Activated gamma-delta T cell (primary cell): Measurements from ENCODE around the gene FUT4.
"Not testable (repeated sequence)": the region's sequence is repeated elsewhere in the genome, so short reads cannot be mapped to it uniquely, and the experiment has no call there.

Experiments used
- DNase-seq: peaks from one replicate; lab custom pipeline; 2025; lab: John Stamatoyannopoulos, UW
- total RNA-seq, 2 donors: gene quantifications; one replicate each; lab custom pipeline; 2026; lab: John Stamatoyannopoulos, UW

The FUT4 gene, protein sequence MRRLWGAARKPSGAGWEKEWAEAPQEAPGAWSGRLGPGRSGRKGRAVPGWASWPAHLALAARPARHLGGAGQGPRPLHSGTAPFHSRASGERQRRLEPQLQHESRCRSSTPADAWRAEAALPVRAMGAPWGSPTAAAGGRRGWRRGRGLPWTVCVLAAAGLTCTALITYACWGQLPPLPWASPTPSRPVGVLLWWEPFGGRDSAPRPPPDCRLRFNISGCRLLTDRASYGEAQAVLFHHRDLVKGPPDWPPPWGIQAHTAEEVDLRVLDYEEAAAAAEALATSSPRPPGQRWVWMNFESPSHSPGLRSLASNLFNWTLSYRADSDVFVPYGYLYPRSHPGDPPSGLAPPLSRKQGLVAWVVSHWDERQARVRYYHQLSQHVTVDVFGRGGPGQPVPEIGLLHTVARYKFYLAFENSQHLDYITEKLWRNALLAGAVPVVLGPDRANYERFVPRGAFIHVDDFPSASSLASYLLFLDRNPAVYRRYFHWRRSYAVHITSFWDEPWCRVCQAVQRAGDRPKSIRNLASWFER
- 22.0 to 22.2 reads per million in 2 donors for total RNA-seq

DNA sequence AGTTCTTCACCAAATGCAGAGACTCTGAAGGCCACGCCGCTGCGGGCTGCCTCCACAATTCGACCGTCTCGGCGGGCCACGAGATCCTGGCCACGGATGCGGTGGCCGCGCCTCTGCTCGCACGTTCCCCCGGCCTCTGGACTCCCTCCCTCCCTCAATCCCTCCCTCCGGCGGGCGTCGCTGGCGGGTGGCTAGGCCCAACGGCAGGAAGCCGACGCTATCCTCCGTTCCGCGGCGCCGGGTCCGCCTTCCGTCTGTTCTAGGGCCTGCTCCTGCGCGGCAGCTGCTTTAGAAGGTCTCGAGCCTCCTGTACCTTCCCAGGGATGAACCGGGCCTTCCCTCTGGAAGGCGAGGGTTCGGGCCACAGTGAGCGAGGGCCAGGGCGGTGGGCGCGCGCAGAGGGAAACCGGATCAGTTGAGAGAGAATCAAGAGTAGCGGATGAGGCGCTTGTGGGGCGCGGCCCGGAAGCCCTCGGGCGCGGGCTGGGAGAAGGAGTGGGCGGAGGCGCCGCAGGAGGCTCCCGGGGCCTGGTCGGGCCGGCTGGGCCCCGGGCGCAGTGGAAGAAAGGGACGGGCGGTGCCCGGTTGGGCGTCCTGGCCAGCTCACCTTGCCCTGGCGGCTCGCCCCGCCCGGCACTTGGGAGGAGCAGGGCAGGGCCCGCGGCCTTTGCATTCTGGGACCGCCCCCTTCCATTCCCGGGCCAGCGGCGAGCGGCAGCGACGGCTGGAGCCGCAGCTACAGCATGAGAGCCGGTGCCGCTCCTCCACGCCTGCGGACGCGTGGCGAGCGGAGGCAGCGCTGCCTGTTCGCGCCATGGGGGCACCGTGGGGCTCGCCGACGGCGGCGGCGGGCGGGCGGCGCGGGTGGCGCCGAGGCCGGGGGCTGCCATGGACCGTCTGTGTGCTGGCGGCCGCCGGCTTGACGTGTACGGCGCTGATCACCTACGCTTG, at the start of gene FUT4:
Gene FUT4 (plus strand): TSS at position 227 of the 951 bp plus-strand sequence. CDS start 213 bp downstream, at position 440.
- peak; percentile 48 for DNase-seq

DNA sequence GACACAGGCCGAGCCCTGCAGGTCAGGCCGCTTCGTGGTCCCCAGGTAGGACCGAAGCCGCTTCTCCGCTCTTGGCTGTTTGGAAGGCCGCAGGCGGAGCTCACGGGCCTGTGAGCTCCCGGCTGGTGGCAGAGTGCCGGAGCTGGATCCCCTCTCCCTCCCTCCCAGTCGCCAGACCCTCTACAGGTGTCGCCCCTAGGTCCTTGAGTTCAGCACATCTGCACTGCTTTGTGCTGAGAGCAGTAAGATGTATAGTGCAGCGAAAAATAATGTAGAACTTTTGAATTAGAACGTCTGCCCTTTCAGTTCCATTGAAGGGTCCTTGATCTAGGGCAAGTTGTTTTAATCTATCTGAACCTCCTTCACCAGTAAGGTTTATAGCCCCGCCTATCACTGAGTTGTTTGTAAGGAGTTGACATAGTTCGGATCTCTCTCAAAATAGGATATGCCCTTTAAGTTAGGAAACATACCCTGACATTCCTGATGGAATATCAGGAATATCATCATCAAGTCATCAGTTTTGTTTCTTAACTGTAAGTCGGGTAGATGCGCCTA, 49.5 kb upstream of the FUT4 start:
- DNase-seq, result peak; percentile 39

GRCh38 chr11:94500181-94500580, 43.5 kb upstream of the FUT4 start:
- no peak for DNase-seq

- no peak for DNase-seq
These were observed 42.2 kb upstream of the FUT4 start for GRCh38 chr11:94501522-94501921.

DNA sequence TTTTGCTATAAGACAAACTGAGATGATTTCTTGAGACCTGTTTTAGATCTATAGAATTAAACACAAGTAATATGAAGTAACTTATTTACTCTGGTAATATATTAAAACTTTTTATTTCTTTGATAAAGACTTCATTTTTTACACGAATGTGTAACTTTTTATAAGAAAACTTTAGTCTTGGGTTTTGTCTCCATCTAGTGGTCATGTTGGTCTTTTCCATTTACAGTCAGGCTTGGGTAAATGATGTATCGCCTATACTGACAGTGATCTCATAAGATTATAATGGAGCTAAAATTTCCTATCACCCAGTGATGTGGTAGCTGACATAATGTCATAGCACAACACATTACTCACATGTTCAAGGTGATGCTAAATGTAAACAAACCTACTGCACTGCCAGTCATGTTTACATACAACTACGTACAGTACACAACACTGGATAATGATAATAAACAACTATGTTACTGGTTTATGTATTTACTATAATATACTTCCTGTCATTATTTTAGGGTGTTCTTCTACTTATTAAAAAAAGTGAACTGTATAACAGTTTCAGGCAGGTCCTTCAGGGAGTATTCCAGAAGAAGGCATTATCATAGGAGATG, 38.9 kb upstream of the FUT4 start:
- no peak for DNase-seq

- not testable (repeated sequence) for DNase-seq
These were observed 37.2 kb upstream of the FUT4 start for GRCh38 chr11:94506513-94506912.

DNA sequence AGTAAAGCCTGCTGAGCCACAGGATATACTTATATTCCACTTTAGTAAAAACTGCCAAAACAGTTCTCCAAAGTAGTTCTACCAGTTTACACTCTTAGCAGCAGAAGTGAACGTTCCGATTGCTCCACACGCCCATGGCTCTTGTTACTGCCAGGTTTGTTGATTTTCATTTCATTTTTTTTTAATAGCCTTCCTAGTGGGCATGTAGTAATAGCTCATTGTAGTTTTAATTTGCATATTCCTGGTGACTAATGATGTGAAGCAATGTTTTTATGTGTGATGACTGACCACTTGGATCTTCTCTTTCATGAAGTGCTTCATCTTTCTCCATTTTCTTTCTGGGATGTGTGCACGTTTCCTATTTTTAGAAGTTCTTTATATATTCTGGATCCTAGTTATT, 36.2 kb upstream of the FUT4 start:
- no peak for DNase-seq

- peak; percentile 34 for DNase-seq
These were observed 31.6 kb upstream of the FUT4 start, which contains the start of gene C11orf97 for GRCh38 chr11:94511932-94512781. Gene C11orf97 (plus strand): TSS chr11:94512461. CDS start chr11:94512529, 68 bp downstream.

DNA sequence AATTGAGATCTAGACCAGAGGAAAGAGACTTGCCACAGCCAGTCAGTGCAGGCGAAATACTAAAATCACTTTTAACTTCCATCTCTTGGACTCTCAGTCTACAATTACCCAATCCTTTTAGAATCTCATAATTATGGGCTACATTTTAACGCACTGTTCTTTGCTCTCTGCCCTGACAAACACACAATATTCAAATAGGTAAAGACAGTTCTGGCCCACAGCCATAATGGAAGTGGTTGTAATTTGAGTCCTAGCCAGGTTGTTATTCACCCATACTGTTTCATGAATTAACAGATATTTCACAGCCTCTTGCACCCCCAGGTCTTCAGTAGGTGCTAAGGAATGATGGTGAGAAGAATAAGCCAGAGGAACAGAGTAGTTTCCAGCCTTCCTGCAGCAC, 30.6 kb upstream of the FUT4 start:
- no peak for DNase-seq

DNA sequence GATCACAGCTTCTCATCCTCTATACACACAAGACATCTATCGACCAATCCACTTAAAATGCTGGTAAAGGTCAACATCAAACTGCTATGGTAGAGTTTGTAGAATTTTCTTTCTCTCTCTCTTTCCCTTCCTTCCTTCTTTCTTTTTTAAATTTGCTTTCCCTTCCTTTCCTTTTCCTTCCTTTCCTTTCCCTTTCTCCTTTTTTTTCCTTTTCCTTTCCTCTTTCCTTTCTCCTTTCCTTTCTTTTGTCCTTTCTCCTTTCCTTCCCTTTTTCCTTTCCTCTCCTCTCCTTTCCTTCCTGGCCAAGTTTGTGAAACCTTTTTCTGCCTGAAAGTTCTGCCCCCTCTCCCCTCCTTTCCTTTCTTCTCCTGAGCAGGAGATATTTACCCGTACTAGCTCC, 28.3 kb upstream of the FUT4 start:
- DNase-seq, result no peak

DNA sequence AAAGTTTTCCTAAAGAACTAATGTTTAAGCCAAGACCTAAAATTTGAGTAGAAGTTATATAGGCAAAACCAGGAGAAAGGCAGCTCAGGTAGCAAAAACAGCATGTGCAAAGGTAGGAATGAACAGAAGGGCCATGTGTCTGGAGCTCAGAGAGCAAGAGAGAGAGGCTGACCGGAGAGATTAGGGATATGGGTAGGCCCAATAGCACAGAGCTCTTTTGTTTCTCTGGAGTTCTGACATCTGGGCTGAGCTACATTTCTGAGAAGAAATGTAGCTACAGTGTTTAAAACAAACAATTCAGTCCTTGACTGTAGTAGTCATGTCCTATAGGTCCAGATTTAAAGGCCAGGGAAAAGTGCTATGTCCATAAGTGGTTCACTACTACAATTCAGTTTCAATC, 27.0 kb upstream of the FUT4 start:
- no peak for DNase-seq

DNA sequence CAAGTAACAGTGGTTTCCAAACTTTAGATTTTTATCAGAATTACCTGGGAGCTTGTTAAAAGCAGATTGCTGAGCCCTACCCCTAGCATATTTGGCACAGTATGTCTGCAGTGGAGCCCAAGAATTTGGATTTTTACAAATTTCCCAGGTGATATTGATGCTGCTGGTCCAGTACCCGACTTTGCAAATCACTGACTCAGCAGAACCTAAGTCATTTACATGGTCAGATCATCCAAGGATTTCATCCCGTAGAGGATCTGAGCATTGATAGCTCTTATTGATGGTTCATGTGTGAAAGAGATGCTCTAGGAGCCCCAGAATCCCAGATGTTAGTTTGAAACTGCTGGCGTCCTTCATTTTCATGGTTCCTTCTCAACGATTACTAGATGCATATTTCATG, 25.4 kb upstream of the FUT4 start:
- no peak for DNase-seq

- no peak for DNase-seq
These were observed 24.1 kb upstream of the FUT4 start for GRCh38 chr11:94519478-94520084.

GRCh38 chr11:94521684-94522083, 22.0 kb upstream of the FUT4 start:
- DNase-seq, result no peak

DNA sequence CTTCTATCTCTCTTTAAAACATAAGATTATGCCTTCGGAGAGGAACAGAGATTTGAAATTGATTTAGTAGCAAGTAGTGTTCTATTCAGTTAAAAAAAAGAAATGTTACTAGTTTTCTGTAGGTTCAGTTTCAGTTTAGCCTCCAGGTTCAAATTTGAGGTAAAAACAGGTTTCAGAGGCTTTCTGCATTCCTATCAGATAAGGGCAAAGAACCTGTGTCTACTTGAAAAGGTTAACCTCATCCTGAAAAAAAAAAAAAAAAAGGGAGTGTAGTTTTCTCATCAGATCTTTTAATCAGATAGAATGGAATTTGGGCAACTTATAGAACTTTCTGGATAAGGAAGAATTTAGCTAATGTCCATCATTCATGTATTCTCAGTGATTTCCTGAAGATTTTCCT, 19.4 kb upstream of the FUT4 start:
- DNase-seq, result no peak

- DNase-seq, result no peak
These were observed 18.0 kb upstream of the FUT4 start for GRCh38 chr11:94525546-94526324.

GRCh38 chr11:94526645-94527438, 16.9 kb upstream of the FUT4 start:
- DNase-seq, result no peak

DNA sequence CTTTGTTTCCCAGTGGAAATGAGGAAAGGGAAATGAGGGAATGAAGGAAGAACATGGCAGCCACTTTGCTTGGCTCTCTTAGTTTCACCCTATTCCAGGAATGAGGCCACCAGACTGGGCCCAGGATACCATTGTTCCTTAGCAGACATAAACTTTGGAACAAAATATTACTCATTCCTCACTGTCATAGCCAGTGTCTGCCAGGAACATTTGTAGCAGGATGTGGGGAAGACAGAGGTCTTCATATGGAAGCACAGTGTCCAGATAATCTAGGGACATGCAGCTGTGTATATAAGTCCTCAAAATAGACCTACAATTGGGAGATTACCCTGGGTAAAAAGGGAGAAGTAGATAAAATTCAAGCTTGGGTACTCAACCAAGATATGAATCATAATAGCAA, 15.2 kb upstream of the FUT4 start:
- no peak for DNase-seq

DNA sequence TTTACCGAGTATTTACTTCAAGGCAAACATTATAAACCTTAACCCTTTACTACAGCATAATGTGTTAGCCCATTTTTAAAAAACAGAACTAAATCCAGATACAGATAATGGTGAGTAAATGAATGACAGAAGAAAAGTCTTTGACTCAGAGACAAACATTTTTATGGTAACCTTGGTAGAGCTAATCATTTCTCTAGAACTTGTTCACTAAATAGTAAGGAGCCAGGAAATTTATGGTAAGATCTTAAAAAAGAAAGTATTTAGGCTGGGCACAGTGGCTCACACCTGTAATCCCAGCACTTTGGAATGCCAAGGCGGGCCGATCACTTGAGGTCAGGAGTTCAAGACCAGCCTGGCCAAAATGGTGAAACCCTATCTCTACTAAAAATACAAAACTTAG, 11.5 kb upstream of the FUT4 start:
- no peak for DNase-seq
